ENCODE measurements around the gene TUBB1. TPM values are rescaled to one million over a fixed set of nuclear protein-coding genes. Genes with fewer than 3 reads are reported as not detected.
A peak's percentile ranks its signal among the peaks of the same experiment; 100 is the strongest.

The TUBB1 gene
- total and polyA plus RNA-seq, 2 of the 13 experiments (the other 11 are each of a cell fraction or from before 2014, with no cell fraction given), result 0.11 to 57.6 TPM

DNA sequence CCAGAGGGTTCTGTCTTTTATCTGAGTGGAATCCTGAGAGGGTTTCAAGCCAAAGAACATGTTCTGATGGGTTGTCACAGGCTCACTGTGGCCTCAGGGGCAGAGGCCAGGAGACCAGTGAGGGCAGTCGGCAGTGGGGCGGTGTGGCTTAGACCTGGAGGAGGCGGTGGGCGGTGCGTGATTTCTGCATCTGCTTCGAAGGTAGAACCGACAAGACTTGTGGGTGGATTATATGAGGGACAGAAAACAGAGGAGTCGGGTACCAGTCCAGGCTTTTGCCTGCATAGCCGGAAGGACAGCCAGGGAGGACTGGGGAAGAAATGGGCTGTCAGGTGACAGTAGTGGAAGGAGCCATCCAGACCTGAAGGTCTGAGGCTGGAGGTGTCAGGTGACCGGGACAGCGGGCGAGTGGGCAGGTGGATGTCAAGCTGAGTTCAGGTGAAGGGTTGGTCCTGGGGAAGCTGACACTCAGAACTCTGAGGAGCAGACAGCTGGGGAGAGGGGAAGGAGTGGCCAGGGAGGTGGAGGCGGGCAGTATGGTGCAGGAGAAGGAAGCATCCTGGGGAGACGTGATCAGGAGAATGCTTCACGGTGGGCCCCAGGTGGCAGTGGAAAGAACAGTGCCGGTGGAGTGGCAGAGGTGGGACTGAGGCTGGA, 15.3 kb upstream of the TUBB1 start (continued):
- TF ChIP-seq TEAD2 (CRISPR knock-in tag; IDR thresholded peaks at IDR 0.05), result no peak
- TF ChIP-seq, protein P1, sequence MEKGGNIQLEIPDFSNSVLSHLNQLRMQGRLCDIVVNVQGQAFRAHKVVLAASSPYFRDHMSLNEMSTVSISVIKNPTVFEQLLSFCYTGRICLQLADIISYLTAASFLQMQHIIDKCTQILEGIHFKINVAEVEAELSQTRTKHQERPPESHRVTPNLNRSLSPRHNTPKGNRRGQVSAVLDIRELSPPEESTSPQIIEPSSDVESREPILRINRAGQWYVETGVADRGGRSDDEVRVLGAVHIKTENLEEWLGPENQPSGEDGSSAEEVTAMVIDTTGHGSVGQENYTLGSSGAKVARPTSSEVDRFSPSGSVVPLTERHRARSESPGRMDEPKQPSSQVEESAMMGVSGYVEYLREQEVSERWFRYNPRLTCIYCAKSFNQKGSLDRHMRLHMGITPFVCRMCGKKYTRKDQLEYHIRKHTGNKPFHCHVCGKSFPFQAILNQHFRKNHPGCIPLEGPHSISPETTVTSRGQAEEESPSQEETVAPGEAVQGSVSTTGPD (CRISPR knock-in tag; IDR thresholded peaks at IDR 0.05), result no peak
- no peak for TF ChIP-seq ZFP82 (CRISPR knock-in tag; IDR thresholded peaks at IDR 0.05; ENCODE audit: borderline replicate concordance)
- TF ChIP-seq POLR2G (IDR thresholded peaks at IDR 0.05; ENCODE audit: low read depth, low read length), result no peak
- no peak for TF ChIP-seq RAD21 (CRISPR knock-in tag; IDR thresholded peaks at IDR 0.05)
- no peak for TF ChIP-seq TEAD3 (CRISPR knock-in tag; optimal IDR thresholded peaks at IDR 0.05; ENCODE audit: borderline replicate concordance)
- peak; percentile 84 for TF ChIP-seq ZNF274 (CRISPR knock-in tag; IDR thresholded peaks at IDR 0.05)
- 0 out of 2 replicates have a peak, but pooled peaks have one; percentile 10 for TF ChIP-seq ZC3H13 (CRISPR knock-in tag; IDR thresholded peaks at IDR 0.05)
- no peak for TF ChIP-seq ZNF441 (CRISPR knock-in tag; IDR thresholded peaks at IDR 0.05; ENCODE audit: borderline replicate concordance)
- TF ChIP-seq SRSF1 (optimal IDR thresholded peaks at IDR 0.05; ENCODE audit: low read depth, low read length), result no peak
- TF ChIP-seq CREM (IDR thresholded peaks at IDR 0.05), result no peak
- no peak for TF ChIP-seq CREM (CRISPR knock-in tag; IDR thresholded peaks at IDR 0.05)
- no peak for TF ChIP-seq SMARCE1 (IDR thresholded peaks at IDR 0.05; ENCODE audit: borderline replicate concordance)
- TF ChIP-seq ZEB1 (IDR thresholded peaks at IDR 0.05; ENCODE audit: insufficient replicate concordance, low read depth), result peak; percentile 38
- TF ChIP-seq THAP11 (CRISPR knock-in tag; IDR thresholded peaks at IDR 0.05), result no peak
- TF ChIP-seq, protein P2, sequence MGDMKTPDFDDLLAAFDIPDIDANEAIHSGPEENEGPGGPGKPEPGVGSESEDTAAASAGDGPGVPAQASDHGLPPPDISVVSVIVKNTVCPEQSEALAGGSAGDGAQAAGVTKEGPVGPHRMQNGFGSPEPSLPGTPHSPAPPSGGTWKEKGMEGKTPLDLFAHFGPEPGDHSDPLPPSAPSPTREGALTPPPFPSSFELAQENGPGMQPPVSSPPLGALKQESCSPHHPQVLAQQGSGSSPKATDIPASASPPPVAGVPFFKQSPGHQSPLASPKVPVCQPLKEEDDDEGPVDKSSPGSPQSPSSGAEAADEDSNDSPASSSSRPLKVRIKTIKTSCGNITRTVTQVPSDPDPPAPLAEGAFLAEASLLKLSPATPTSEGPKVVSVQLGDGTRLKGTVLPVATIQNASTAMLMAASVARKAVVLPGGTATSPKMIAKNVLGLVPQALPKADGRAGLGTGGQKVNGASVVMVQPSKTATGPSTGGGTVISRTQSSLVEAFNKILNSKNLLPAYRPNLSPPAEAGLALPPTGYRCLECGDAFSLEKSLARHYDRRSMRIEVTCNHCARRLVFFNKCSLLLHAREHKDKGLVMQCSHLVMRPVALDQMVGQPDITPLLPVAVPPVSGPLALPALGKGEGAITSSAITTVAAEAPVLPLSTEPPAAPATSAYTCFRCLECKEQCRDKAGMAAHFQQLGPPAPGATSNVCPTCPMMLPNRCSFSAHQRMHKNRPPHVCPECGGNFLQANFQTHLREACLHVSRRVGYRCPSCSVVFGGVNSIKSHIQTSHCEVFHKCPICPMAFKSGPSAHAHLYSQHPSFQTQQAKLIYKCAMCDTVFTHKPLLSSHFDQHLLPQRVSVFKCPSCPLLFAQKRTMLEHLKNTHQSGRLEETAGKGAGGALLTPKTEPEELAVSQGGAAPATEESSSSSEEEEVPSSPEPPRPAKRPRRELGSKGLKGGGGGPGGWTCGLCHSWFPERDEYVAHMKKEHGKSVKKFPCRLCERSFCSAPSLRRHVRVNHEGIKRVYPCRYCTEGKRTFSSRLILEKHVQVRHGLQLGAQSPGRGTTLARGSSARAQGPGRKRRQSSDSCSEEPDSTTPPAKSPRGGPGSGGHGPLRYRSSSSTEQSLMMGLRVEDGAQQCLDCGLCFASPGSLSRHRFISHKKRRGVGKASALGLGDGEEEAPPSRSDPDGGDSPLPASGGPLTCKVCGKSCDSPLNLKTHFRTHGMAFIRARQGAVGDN (CRISPR knock-in tag; IDR thresholded peaks at IDR 0.05), result no peak; the same call in 1 of the 2 replicates
- TF ChIP-seq, protein P3, sequence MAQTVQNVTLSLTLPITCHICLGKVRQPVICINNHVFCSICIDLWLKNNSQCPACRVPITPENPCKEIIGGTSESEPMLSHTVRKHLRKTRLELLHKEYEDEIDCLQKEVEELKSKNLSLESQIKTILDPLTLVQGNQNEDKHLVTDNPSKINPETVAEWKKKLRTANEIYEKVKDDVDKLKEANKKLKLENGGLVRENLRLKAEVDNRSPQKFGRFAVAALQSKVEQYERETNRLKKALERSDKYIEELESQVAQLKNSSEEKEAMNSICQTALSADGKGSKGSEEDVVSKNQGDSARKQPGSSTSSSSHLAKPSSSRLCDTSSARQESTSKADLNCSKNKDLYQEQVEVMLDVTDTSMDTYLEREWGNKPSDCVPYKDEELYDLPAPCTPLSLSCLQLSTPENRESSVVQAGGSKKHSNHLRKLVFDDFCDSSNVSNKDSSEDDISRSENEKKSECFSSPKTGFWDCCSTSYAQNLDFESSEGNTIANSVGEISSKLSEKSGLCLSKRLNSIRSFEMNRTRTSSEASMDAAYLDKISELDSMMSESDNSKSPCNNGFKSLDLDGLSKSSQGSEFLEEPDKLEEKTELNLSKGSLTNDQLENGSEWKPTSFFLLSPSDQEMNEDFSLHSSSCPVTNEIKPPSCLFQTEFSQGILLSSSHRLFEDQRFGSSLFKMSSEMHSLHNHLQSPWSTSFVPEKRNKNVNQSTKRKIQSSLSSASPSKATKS (CRISPR knock-in tag; IDR thresholded peaks at IDR 0.05), result no peak
- TF ChIP-seq, protein P4, sequence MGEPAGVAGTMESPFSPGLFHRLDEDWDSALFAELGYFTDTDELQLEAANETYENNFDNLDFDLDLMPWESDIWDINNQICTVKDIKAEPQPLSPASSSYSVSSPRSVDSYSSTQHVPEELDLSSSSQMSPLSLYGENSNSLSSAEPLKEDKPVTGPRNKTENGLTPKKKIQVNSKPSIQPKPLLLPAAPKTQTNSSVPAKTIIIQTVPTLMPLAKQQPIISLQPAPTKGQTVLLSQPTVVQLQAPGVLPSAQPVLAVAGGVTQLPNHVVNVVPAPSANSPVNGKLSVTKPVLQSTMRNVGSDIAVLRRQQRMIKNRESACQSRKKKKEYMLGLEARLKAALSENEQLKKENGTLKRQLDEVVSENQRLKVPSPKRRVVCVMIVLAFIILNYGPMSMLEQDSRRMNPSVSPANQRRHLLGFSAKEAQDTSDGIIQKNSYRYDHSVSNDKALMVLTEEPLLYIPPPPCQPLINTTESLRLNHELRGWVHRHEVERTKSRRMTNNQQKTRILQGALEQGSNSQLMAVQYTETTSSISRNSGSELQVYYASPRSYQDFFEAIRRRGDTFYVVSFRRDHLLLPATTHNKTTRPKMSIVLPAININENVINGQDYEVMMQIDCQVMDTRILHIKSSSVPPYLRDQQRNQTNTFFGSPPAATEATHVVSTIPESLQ (CRISPR knock-in tag; conservative IDR thresholded peaks at IDR 0.05), result no peak
- TF ChIP-seq SETDB1 (CRISPR knock-in tag; IDR thresholded peaks at IDR 0.05; ENCODE audit: borderline replicate concordance), result no peak
- no peak for TF ChIP-seq ZSCAN9 (CRISPR knock-in tag; IDR thresholded peaks at IDR 0.05; ENCODE audit: borderline replicate concordance)
- no peak for TF ChIP-seq NKX3-1 (CRISPR knock-in tag; IDR thresholded peaks at IDR 0.05)
- TF ChIP-seq ZNF547 (CRISPR knock-in tag; IDR thresholded peaks at IDR 0.05), result 0 out of 2 replicates have a peak, but pooled peaks have one; percentile 60
